Keratinocyte (primary cell): Measurements from ENCODE around the gene DCDC1.

Experiments
- EZH2 ChIP-seq: IDR thresholded peaks from one replicate; pipeline ENCODE4 v1.6.1; 2012; ENCODE audit warnings: inconsistent platforms, mild to moderate bottlenecking, low read length, moderate library complexity
- TF ChIP-seq, protein P1 (sequence below), 3 experiments: IDR thresholded peaks in 1 of 3; conservative IDR thresholded peaks in 1 of 3; optimal IDR thresholded peaks in 1 of 3; 2 replicates in 2 of 3; 3 replicates in 1 of 3; pipeline versions ENCODE3 to v1.5.1; 2011; ENCODE audit warnings: low read length in 3 of 3, mild to moderate bottlenecking in 3 of 3, moderate library complexity in 2 of 3, control low read depth in 1 of 3, inconsistent platforms in 1 of 3; ENCODE audit not compliant: insufficient read depth in 2 of 3; ENCODE audit errors: extremely low read depth in 1 of 3

DNA sequence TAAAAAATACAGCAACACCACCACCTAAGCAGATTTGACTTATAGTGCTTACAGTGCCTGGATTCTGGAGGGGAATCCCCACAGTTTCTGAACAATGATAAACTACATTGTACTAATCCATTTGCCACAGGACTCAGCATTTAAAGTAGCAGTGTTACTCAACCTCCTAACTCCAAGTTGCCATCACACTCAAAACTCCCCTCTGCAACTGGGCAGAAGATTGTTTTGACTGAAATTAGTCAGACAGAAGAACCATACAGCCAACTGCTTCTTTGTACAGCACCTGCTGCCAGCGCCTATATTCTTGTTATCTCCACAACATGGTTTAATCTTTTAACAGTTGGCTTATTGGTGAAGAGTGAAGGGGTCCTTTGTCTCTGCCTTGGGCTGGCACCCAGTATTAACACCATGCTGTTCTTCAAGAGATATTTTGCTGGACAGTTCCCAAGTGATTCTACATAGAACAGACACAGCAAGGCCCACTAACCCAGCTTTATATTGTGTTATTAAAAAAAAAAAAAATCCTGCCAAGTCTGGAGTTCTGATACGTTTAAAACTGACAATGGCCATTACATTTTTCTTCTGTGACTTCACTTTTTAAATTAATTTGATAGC lies 273.2 kb downstream of the DCDC1 start:
- TF ChIP-seq EZH2, result no peak
- TF ChIP-seq, protein P1, sequence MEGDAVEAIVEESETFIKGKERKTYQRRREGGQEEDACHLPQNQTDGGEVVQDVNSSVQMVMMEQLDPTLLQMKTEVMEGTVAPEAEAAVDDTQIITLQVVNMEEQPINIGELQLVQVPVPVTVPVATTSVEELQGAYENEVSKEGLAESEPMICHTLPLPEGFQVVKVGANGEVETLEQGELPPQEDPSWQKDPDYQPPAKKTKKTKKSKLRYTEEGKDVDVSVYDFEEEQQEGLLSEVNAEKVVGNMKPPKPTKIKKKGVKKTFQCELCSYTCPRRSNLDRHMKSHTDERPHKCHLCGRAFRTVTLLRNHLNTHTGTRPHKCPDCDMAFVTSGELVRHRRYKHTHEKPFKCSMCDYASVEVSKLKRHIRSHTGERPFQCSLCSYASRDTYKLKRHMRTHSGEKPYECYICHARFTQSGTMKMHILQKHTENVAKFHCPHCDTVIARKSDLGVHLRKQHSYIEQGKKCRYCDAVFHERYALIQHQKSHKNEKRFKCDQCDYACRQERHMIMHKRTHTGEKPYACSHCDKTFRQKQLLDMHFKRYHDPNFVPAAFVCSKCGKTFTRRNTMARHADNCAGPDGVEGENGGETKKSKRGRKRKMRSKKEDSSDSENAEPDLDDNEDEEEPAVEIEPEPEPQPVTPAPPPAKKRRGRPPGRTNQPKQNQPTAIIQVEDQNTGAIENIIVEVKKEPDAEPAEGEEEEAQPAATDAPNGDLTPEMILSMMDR (optimal IDR thresholded peaks at IDR 0.05 in 1 of 3, IDR thresholded peaks at IDR 0.05 in 1 of 3, conservative IDR thresholded peaks at IDR 0.05 in 1 of 3; ENCODE audit: extremely low read depth in 1 of 3, insufficient read depth in 2 of 3, low read length in 3 of 3), result no peak
